ENCODE data around the gene GPR39.

The GPR39 gene

GRCh38 chr2:132568656-132569055 is 152.1 kb downstream of the GPR39 start:
- DNase-seq = no peak

DNA sequence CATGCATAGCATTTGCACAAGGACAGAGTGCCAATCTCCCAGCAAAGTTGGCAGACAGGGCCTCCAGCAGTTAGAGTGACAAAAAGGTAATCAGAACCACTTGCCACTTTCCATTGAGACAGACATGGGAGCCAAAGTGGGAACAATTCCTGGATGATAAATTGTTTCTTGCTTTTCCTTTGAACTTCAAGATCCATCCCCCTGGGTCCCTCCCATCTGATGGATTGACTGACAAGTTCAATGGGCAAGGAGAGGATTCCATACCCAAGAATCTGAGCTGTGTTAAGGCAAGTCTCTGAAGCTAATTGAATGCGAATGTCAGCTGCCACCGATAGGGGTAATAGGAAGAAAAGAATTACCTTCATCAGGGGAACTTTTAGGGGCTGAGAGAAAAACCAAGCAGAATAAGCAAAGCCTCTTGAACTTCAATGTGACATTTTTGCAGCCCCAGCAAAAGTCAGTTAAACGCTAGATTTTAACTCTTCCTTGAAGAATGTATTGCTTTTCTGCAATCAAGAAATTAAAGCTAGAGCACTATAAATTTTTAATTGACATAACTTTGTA is 156.9 kb downstream of the GPR39 start:
- DNase-seq = no peak

- peak in 1 of 2 donors; percentile 3 for DNase-seq
Measured at GRCh38 chr2:132577686-132578085, 161.1 kb downstream of the GPR39 start.

GRCh38 chr2:132581591-132581990 is 165.0 kb downstream of the GPR39 start:
- no peak for DNase-seq

DNA sequence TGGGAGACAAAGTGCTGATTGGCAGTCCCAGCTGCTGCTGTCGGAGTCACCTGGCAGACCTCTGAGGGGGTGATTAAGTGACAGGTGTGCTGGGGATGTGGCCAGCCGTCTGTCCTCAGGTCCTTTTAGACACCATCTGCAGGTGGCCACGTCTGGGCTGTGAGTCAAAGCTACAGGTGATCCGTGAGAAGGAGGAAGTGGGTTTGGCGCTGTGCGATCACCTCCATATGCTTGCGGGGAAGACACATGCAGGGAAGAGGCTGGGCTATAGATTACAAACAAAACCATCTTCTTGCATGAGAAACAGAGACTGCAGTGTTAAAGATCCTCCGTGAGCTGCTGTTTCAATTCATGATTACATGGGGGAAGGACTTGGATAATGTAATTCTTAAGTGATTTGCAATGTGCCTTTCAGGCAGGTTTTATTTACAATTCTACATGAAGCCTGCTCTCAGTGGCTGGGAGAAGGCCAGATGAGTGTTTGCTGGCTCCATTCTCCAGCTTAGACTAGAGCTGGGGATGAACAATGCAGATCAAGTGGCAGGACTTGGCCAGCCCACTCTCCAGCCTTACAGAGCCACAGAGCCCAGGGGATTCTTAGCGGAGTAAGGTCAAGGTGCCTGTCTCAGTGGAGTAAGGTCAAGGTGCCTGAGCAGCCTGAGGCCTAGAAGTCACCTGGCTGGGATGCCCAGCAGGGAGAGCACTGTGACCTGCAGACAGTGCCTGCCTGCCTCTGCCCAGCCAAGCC is 165.6 kb downstream of the GPR39 start:
- DNase-seq = no peak

- no peak for DNase-seq
Measured at GRCh38 chr2:132583666-132584360, 167.2 kb downstream of the GPR39 start.

- no peak for DNase-seq
Measured at GRCh38 chr2:132584976-132585817, 168.6 kb downstream of the GPR39 start.

DNA sequence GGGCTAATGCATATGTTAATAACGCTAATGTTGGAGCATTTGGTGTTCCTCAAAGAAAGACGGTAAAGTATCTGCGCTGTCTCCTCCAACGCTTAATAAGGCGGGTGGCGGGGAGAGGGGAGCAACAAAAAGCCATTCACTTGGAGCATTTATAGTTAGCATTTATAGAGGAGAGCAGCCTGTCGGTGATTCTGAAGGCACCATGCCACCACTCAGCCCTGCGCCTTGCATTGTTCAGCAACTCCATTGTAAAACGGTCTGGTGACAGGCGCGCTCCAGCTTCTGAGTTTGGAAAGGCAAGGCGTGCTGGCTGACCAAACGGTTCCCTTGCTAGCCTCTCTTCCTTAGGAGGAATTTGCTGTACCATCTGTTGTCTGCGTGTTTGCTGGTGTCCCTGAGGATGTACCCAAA is 169.5 kb downstream of the GPR39 start:
- no peak for DNase-seq

GRCh38 chr2:132586835-132587234 is 170.2 kb downstream of the GPR39 start:
- DNase-seq = no peak

GRCh38 chr2:132588576-132588975 is 172.0 kb downstream of the GPR39 start:
- no peak for DNase-seq

DNA sequence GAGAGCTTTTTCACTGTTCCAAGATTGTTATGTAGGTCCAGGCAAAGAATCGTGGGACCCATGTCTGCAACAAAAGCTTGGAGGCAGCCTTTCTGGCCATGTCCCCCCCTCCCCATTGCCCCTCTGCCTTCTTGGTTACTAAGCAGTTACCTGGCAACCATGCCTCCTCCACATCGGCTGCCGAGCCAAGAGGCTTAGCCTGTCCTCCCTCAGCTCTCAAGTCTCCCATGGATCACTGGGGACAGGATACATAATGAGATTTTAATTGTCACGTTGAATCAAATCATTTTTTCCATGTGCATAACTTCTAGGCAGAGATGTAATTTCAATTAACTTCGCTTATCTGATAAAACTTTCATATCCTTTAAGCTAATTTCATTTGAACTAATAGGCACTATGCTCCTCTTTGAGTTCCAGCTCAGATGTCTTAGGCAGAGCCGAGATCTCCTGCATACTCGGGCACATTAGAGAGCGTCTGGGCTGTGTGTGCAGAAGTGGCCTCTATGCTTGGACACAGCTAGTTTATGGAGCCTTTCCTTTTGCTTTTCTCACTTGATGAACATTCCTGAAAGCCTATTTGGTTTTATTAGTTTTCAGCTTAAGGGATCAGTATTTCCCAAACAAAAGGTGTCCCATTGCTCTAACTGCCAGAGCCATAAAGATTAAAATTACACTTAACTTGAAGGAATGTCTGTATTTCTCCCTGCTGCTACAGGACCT is 172.7 kb downstream of the GPR39 start:
- no peak for DNase-seq

DNA sequence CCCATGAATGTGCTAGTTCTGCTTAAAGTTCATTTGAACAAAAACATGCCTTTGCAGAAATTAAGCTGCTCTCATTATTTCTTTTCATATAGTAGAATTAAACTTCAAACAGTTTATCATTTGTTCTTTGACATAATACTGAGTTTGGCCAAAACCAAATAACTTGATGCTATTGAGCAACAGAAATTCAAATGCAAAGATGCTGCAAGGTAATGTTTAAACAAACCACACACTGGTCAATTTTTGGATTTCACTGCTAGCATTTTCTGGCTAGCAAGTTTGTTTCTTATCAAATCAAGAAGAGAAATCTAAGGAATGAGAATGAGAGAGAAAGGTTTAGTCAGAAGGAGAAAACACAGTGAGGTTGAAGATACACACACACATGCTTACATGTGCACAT is 173.4 kb downstream of the GPR39 start:
- no peak for DNase-seq

GRCh38 chr2:132593171-132593570 is 176.6 kb downstream of the GPR39 start:
- DNase-seq = no peak

DNA sequence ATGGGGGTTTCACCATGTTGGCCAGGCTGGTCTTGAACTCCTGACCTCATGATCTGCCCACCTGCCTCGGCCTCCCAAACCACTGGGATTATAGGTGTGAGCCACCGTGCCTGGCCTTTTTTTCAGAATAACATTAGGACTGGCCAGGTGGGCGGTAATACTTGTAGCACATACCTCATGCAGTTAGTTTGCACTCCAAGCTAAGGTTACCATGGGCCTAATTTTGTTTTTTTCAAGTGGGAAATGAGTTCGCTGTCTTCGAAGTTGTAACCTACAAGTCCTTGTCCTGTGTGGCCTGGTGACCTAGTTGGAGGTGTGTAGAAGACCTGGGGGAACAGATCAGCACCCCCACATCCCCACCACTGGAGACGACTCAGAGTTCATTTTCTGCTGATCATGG is 178.6 kb downstream of the GPR39 start:
- DNase-seq = no peak

DNA sequence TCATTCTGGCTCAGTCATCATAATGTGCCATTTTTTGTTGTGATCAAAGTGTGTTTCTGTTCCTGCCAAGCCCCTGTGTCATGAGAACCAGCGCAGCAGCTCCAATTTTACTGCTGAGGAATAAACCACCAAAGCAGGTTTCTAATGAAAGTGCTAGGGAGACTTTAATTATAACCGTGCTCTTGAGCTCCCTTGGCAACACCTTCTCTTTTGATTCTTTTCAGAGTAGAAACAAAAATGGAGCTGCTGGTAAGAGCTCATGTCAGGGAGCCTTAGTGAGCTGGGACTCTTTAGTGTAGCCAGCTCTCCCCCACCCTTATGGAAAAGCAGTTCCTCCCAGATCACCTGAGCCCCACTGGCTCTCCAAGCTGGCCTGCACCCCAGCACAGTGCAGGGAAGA is 179.1 kb downstream of the GPR39 start:
- DNase-seq = no peak

- DNase-seq = no peak
Measured at GRCh38 chr2:132597166-132597565, 180.6 kb downstream of the GPR39 start.

DNA sequence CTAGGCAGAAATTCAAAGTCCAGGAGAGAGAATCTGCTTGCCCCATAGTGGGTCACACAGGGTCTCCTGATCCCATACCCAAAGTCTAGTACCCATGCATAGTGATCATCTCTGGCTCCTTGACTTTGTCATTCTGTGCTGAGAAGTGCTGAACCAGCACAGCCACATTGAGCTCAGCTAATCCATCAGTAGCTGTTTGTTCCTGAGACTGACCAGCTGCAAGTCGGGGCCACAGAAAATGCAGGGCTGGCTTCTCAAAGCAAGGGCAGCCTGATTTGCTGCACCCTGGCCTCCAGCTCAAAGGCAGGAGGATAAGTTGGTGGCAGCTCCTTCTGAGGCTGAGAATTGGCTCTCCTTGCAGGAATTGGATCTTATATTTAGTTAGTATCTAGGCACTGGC is 181.2 kb downstream of the GPR39 start:
- DNase-seq = no peak

GRCh38 chr2:132598536-132598935 is 181.9 kb downstream of the GPR39 start:
- DNase-seq = no peak

DNA sequence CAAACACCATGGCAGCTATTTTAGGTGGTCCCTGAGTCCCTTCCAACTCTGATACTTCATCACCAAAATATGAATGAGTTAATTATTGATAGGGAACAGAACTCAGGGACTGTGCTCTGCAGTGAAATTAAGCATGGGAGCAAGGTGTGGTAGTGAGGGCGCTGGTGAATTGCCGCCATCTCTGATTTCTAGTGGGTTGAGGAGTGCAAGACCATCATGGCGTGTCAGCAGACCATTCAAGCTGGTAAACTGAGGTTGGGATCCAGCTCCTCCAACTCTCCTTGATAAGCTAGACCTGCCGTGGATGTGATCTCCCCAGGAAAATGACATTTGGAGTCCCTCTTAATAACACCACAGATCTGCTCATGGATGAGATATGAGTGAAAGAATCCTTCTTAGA is 183.0 kb downstream of the GPR39 start:
- no peak for DNase-seq

- DNase-seq = no peak
Measured at GRCh38 chr2:132604561-132604960, 188.0 kb downstream of the GPR39 start.

GRCh38 chr2:132605236-132606180 is 188.9 kb downstream of the GPR39 start:
- DNase-seq = no peak
